Measurements from ENCODE around the gene UBALD2. TPM values are rescaled to one million over a fixed set of nuclear protein-coding genes. Genes with fewer than 3 reads are reported as not detected.

The UBALD2 gene
- total RNA-seq, 1 experiment from 2014 or later, result 30.3 TPM

- no peak for TF ChIP-seq PRDM15 (CRISPR knock-in tag; IDR thresholded peaks at IDR 0.05)
- no peak for TF ChIP-seq ZBTB21 (CRISPR knock-in tag; IDR thresholded peaks at IDR 0.05; ENCODE audit: borderline replicate concordance)
Measured at GRCh38 chr17:76273445-76274111, 8.4 kb downstream of the UBALD2 start (continued).

- peaks cover 9% of the 10 kb centered on the region for H3K4me1 Mint-ChIP-seq
- POLR2A ChIA-PET, result interaction anchor here (1.4 kb wide), 1 partner anchor 9 kb away, joined by 4 read pairs; the partner anchor contains the start of gene UBALD2
Measured at GRCh38 chr17:76274112-76274956, 9.2 kb downstream of the UBALD2 start.

More at GRCh38 chr17:76274112-76274956, 9.2 kb downstream of the UBALD2 start:
- no peak for TF ChIP-seq ZSCAN18 (CRISPR knock-in tag; IDR thresholded peaks at IDR 0.05)
- TF ChIP-seq EMX1 (CRISPR knock-in tag; IDR thresholded peaks at IDR 0.05), result no peak
- TF ChIP-seq PREB (CRISPR knock-in tag; IDR thresholded peaks at IDR 0.05; ENCODE audit: borderline replicate concordance), result no peak
- TF ChIP-seq ATF6 (CRISPR knock-in tag; IDR thresholded peaks at IDR 0.05), result no peak
- Mint-ChIP-seq H3K27ac (no peak overlapping the region), H3K4me3 (no peak overlapping the region), H3K27me3 (ENCODE audit: low read depth) (no peaks in the 10 kb centered on the region), H3K9me3 (no peaks in the 10 kb centered on the region), H3K36me3 (no peaks in the 10 kb centered on the region)
- CTCF ChIA-PET, result interaction anchor here (0.8 to 3.3 kb wide), 12 partner anchors 11 to 260 kb away, joined by 3 to 13 read pairs (median 4); partner anchors contain the start of gene GALR2
- DNase-seq (ENCODE audit: low spot score) (no peak), ATAC-seq (no peak)
